ENCODE results near the gene GLRA2.

- TF ChIP-seq EZH2 (IDR thresholded peaks at IDR 0.05; ENCODE audit: low read length) = no peak
- no peak for TF ChIP-seq CTCF (optimal IDR thresholded peaks at IDR 0.05 in 1 of 3, IDR thresholded peaks at IDR 0.05 in 1 of 3, conservative IDR thresholded peaks at IDR 0.05 in 1 of 3; ENCODE audit: extremely low read depth in 1 of 3, insufficient read depth in 2 of 3, low read length in 3 of 3)
Measured at GRCh38 chrX:14718403-14718802, 189.1 kb downstream of the GLRA2 start.

Measured in keratinocyte (primary cell).